ENCODE results near the gene GFY.

DNA sequence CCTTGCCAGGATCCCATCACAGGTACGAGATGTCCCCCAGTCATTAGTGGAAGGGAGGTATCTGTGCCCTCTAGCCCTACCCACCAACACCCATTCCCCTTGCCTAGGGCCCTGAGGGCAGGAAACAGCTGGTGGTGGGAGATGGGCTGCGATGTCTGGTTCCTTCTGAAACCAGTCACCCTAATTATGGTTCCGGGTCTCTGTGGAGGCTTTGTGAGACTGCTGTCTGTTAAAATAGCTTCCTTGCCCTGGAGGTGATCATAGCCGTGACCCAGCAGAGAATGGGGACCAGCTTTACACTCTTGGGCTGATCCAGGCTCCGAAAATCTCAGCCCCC, 33.3 kb downstream of the GFY start:
- TF ChIP-seq, protein P1, sequence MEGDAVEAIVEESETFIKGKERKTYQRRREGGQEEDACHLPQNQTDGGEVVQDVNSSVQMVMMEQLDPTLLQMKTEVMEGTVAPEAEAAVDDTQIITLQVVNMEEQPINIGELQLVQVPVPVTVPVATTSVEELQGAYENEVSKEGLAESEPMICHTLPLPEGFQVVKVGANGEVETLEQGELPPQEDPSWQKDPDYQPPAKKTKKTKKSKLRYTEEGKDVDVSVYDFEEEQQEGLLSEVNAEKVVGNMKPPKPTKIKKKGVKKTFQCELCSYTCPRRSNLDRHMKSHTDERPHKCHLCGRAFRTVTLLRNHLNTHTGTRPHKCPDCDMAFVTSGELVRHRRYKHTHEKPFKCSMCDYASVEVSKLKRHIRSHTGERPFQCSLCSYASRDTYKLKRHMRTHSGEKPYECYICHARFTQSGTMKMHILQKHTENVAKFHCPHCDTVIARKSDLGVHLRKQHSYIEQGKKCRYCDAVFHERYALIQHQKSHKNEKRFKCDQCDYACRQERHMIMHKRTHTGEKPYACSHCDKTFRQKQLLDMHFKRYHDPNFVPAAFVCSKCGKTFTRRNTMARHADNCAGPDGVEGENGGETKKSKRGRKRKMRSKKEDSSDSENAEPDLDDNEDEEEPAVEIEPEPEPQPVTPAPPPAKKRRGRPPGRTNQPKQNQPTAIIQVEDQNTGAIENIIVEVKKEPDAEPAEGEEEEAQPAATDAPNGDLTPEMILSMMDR (IDR thresholded peaks at IDR 0.05; ENCODE audit: low read length): no peak
- TF ChIP-seq EZH2 (optimal IDR thresholded peaks at IDR 0.05; ENCODE audit: low read depth, low read length): no peak
- TF ChIP-seq EZH2phosphoT487 (IDR thresholded peaks at IDR 0.05; ENCODE audit: low read length): no peak
